HG02840 (cell line): ENCODE measurements around the gene MSL1.
A peak's percentile ranks its signal among the peaks of the same experiment; 100 is the strongest.

Source experiments
- ATAC-seq: cut with Tn5 transposase; IDR thresholded peaks from one replicate; pipeline ENCODE4 v1.9.1; 2021; ENCODE audit warnings: mild to moderate bottlenecking, moderate library complexity, moderate number of reproducible peaks; ENCODE audit not compliant: unreplicated experiment, low FRiP score

MSL1 gene

GRCh38 chr17:40103071-40103661 is 18.6 kb upstream of the MSL1 start:
- no peak for ATAC-seq

- ATAC-seq = no peak
Observed at GRCh38 chr17:40103688-40104087, 18.1 kb upstream of the MSL1 start.

GRCh38 chr17:40104594-40105486 is 16.9 kb upstream of the MSL1 start:
- ATAC-seq = no peak

GRCh38 chr17:40105861-40106759 is 15.7 kb upstream of the MSL1 start:
- no peak for ATAC-seq

- ATAC-seq = no peak
Observed at GRCh38 chr17:40106760-40107521, 14.8 kb upstream of the MSL1 start.

- ATAC-seq = no peak
Observed at GRCh38 chr17:40107522-40108174, 14.1 kb upstream of the MSL1 start.

- ATAC-seq = no peak
Observed at GRCh38 chr17:40108970-40109824, 12.6 kb upstream of the MSL1 start.

GRCh38 chr17:40110026-40110845 is 11.5 kb upstream of the MSL1 start:
- ATAC-seq = no peak

- no peak for ATAC-seq
Observed at GRCh38 chr17:40111221-40112128, 10.3 kb upstream of the MSL1 start.

GRCh38 chr17:40112191-40112711 is 9.5 kb upstream of the MSL1 start:
- no peak for ATAC-seq

GRCh38 chr17:40112718-40113109 is 9.1 kb upstream of the MSL1 start:
- ATAC-seq = no peak

GRCh38 chr17:40113110-40113906 is 8.5 kb upstream of the MSL1 start:
- ATAC-seq = peak; percentile 80

GRCh38 chr17:40113907-40114245 is 7.9 kb upstream of the MSL1 start:
- ATAC-seq = no peak

GRCh38 chr17:40115101-40115436 is 6.7 kb upstream of the MSL1 start:
- no peak for ATAC-seq

GRCh38 chr17:40122136-40122998 is 596 bp downstream of the MSL1 start:
- peak; percentile 46 for ATAC-seq
